ENCODE data around the gene NDUFA8.
A peak's percentile ranks its signal among the peaks of the same experiment; 100 is the strongest.

Gene NDUFA8

GRCh38 chr9:122097679-122098315 lies 61.8 kb downstream of the NDUFA8 start:
- no peak for DNase-seq

DNA sequence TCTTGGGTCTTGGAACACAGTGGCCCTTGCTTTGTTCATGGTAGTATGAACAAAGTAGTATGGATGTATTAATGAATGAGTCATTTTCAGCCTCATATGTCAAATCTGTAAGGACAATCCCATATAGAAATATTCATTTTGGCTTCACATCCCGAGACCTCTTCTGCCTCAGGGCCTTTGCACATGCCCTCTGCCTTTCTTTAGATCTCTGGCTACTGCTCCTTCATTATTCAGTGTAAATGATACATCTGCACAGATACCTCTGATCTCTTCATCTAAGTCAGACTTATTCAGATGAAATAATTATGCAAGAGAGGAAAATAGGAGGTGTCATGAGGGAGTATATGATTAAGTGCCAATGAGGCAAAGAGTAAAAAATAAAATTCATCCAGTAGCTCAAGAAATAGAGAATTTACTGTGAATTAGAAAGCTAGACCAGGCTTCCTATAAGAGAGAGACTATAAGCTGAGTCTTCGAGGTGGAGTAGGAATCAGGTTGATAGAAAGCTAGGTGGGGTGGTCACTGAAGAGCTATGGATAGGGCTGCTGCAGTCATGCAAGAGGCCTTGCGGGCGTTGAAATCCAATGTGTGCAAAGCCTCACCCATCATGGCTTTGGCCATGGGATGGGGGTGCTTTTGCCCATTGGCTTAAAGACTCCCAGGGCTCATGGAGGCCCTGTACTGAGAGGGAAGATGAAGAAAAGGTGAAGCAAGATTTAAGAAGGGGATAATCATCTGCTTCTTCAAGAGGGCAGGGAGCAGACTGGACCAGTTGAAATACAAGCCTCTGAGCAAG lies 62.8 kb downstream of the NDUFA8 start:
- no peak for DNase-seq

- DNase-seq = peak; percentile 42
Measured at GRCh38 chr9:122095010-122095767, 64.4 kb downstream of the NDUFA8 start.
